Liver (tissue), 3 donors: Measurements from ENCODE around the gene CACNA1D.

ENCODE experiments used
- FOXA2 ChIP-seq: IDR thresholded peaks from 2 replicates; pipeline ENCODE4 v1.6.1; 2016; ENCODE audit warnings: antibody characterized with exemption
- JUND ChIP-seq, 2 donors: IDR thresholded peaks; 2 replicates each; pipeline ENCODE4 v1.6.1; 2016; ENCODE audit warnings: antibody characterized with exemption in 2 of 2
- YY1 ChIP-seq: IDR thresholded peaks from 2 replicates; pipeline ENCODE4 v1.6.1; 2016; ENCODE audit warnings: antibody characterized with exemption, mild to moderate bottlenecking
- TF ChIP-seq, protein P1 (sequence below): fragments of 150-350 bp; IDR thresholded peaks from 2 replicates; pipeline ENCODE4 v1.5.1; 2017; ENCODE audit warnings: improper control_type of control experiment, low read depth, low read length; ENCODE audit not compliant: missing input control
- TF ChIP-seq, protein P2 (sequence below): IDR thresholded peaks from 2 replicates; pipeline ENCODE4 v1.6.1; 2016; ENCODE audit warnings: antibody characterized with exemption
- TF ChIP-seq, protein P3 (sequence below): IDR thresholded peaks from 2 replicates; pipeline ENCODE4 v1.6.1; 2016; ENCODE audit warnings: antibody characterized with exemption
- donor health status: healthy.
- donor health status: healthy.

DNA sequence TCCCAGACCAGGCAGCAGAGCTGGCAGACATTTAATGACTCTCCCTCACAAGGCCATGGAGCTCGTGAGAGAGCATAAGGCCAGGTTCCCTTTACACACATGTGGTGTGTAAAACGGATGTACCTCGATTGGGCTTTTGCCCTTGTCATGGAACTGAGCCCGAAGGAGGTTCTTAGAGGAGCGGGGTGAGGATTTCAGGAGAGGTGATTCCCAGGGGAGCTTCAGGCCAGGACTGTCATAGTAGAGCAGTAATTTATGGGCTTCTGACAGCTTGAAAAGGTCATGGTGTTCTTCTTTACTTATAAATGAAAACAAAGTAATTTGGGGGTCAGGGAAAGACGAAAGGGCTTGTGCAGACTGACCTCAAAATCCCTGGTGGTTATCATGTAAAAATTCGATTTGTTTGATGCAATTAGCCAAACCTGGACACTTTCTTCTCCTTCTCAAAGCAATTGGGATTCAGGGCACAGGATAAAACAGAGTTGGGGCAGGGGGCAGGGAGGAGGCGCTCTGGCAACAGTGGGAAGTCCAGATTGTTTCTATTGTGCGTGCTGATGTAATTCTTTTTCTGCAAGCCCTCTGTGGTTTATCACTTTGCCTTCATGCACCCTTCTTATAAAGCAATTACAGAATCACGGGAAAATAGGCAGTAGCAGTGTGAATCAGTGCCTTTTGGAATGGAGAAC is 51.0 kb downstream of the CACNA1D start:
- TF ChIP-seq, protein P1, sequence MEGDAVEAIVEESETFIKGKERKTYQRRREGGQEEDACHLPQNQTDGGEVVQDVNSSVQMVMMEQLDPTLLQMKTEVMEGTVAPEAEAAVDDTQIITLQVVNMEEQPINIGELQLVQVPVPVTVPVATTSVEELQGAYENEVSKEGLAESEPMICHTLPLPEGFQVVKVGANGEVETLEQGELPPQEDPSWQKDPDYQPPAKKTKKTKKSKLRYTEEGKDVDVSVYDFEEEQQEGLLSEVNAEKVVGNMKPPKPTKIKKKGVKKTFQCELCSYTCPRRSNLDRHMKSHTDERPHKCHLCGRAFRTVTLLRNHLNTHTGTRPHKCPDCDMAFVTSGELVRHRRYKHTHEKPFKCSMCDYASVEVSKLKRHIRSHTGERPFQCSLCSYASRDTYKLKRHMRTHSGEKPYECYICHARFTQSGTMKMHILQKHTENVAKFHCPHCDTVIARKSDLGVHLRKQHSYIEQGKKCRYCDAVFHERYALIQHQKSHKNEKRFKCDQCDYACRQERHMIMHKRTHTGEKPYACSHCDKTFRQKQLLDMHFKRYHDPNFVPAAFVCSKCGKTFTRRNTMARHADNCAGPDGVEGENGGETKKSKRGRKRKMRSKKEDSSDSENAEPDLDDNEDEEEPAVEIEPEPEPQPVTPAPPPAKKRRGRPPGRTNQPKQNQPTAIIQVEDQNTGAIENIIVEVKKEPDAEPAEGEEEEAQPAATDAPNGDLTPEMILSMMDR, result no peak
- TF ChIP-seq, protein P2, sequence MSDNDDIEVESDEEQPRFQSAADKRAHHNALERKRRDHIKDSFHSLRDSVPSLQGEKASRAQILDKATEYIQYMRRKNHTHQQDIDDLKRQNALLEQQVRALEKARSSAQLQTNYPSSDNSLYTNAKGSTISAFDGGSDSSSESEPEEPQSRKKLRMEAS, result no peak
- TF ChIP-seq YY1, result no peak
- TF ChIP-seq, protein P3, sequence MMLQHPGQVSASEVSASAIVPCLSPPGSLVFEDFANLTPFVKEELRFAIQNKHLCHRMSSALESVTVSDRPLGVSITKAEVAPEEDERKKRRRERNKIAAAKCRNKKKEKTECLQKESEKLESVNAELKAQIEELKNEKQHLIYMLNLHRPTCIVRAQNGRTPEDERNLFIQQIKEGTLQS, result no peak
- no peak for TF ChIP-seq JUND (IDR thresholded peaks at IDR 0.05)
- no peak for TF ChIP-seq FOXA2
